Cardiac septum (tissue), 1 donor: ENCODE measurements around the gene SLC8A1. TPM values are rescaled to one million over a fixed set of nuclear protein-coding genes. Genes with fewer than 3 reads are reported as not detected.

Experiments
- DNase-seq: peaks from one replicate; pipeline ENCODE4 v3.0.0-alpha.2; 2020; ENCODE audit warnings: low spot score
- intact Hi-C: fragments of 100-400 bp; cut with DNase I; formaldehyde crosslinking; loops from one replicate; pipeline ENCODE4 v1.14.0; 2022
- total RNA-seq: library from RNA; stranded (reverse); fragmentation: NEBNext Ultra II Directional; extraction: Animal tissue kit (Norgen Biotek cat#: 25700); gene quantifications from one replicate; pipeline ENCODE4 v1.2.1, GENCODE V29; 2021
- donor health status: DM: no; HTN: no; CAD: no.

Gene SLC8A1
- total RNA-seq, 1 donor from 2014 or later = 906 TPM

DNA sequence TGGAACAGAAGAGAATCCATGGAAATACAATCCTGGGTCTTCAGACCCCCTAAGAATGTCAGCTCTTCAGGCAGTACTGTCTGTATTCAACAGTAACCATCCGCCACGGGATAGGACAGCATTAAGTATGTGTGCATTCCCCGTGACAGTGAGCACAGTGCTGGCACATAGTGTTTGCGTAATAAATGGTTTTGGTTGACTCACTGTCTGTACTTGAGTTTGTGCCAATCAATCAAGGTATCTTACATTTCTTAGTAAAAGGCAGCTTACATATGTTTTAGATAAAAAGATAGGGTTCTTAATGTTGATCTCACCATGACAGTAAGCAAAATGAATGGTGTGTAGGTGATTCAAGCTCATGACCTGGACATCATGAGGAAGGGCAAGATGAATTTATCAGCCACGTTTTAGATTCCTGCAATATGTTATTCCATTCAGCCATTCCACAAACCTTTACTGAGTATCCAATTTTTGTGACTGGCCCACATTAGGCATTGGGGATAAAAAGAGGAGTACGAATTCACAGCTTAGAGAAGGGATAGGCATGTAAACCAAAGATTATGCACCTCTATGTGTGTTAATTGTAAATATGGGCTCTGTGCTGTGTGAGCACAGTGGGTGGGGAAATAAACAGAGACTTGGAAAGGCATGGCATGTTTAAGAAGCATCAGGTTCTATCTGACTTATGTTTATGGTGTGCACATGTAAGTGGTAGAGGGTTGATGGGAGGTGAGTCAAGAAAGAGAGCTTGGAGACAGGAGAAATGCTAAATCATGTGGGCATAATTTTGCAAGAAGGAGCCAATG, 258.8 kb downstream of the SLC8A1 start:
- no peak for DNase-seq
- intact Hi-C loops = no loop called here

DNA sequence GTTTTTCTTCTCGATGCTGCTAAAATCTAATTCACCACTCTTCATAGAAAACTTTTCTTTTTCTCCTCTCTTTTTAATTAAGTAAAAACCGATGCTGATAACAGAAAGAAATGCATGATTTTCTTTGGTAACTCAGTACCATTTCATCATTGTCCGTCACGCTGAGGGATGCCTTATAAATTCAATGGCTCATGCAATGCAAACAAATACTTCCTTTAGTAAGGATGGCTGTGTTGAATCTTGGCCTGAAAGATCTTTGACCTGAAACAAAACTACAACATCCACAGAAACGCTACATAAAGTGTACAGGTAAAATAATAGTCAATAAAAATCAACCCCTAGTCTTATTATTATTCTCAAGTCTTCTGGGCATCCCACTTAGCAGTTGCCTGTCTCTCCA, 261.4 kb downstream of the SLC8A1 start:
- intact Hi-C loops = no loop called here
- DNase-seq = no peak

DNA sequence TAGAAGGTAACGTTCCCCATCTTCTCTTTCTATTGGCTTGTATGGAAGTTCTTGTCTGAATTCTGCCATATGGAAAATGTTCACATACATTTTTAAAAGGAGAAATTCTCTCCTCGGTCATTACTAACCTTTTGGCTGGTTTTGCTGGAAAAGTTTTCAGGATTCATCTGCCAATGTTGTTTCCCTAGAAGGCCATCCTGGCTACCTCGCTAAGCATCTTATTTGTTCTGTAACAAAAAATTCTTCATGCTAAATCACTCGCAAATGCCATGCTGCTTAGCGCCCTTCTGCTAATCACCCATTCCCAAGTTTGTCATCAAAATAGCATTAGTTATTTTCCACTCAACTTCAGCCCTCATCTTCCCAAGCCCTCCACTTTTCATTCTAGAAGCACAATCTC, 262.0 kb downstream of the SLC8A1 start:
- intact Hi-C loops = no loop called here
- DNase-seq = no peak

DNA sequence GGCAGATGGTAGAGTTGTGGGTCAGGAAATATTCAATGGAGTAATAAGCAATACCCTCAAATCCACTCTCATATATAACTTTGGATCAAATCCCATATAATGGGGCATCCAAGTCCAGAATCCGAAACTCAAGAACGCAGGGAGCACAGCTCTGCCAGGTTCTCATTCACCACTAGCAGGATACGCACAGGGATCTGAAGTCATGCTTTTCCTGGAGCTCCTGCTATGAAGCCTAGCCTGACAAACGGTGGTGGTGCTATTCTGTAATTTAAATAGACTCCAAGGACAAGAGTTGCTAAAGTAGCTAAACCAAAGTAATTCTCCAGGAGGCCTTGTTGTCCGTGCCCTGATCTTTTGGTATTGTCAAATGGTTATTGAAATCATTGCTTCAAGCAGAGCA, 264.8 kb downstream of the SLC8A1 start:
- intact Hi-C loops = no loop called here
- no peak for DNase-seq

DNA sequence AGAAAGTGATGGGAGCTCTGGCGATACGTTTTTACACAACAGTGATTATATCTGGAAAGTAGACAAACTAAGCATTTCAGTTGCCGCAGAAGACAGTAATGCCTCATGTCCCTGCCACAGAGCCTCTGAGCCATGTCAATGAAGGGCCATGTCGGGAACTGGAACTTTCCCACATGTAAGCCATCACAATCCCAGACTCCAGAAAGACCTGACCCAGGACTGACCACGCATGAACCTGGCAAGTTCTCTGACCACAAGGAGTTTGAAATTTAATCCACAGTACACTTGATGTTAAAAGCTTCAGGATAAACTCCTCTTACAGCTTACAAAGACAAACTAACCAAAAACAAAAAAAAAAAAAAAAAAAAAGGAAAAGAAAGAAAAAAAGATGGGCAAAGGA, 267.3 kb downstream of the SLC8A1 start:
- no peak for DNase-seq
- intact Hi-C loops = no loop called here

DNA sequence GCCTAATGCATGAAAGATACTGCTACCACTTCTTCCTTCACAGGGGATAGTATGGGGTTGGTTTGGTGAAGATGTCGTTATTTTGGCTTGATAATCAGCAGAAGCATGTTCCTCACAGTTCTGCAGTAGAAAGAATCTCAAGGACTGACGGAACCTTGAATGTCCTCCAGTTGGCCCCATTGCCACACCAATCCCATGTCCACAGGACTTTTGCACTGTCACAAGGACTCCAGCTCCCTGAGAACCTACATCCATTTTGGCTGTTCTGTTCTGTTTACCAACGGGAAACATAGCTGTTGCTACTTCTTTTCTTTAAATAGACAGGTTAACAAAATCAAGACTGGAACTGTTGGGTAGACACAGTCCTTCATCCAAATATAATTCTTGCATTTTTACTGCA, 270.0 kb downstream of the SLC8A1 start:
- intact Hi-C loops = no loop called here
- no peak for DNase-seq

DNA sequence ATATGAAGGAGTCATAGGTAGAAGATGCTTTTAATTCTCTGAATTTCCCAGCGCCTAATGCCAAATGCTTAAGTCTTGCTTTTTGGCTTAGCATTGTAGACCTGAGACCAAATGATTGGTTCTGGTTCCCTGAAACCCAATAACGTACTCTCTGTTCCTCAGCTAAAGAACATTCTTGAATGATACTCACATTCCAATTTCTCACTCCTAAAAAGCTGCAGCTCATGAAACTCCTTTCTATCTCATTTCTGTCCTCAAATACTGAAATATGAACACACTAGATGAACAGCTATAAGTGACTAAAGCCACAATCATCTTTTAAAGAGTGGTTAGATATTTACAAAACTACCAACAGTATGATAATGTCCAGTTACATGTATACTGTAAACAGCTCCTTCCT, 272.1 kb downstream of the SLC8A1 start:
- no peak for DNase-seq
- intact Hi-C loops = no loop called here

DNA sequence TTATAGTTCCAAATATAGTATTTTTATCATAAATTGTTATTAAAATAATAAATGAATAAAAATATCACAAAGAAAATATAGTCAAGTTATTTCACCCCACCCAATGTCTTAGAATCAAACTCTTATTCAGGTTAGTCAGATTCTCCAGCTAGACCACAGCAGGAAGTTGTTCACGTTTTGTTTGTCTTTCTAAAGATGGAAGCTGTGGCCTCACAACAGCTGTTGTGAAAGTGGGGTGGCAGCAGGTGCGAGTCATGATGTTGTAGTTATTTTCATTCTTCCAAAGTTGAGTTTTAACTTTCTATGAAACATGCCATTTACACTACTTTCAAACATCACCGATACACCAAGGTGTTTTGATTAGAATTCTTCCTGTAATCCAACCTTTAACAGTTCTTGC, 272.9 kb downstream of the SLC8A1 start:
- intact Hi-C loops = no loop called here
- no peak for DNase-seq

DNA sequence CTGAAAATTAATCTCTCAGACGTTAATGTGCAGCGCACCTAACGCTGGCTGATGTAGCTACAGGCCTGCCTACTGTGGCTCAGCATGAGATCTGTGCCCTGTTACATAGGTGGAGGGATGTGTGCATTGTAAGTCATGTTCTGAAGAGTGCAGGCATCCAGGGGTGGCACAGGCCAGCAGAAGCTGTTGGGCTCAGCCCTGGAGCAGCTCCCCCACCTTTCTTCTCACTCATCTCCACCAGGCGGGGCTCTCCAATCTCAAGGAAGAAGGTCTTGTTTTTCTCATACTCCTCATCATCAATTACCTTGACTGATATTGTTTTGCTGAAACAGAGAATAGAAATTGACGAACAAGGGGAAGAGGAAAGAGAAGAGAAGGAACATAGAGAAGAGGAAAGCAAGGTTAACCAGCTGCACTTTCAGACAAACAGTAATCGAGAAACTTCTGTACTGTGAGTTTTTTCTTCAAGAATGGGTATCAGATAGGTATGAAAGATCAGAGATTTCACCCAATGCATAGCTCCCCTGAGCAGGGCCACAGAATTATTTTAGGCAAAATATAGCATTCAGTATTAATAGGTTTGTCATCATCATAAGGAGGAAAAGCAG, 273.6 kb downstream of the SLC8A1 start:
- intact Hi-C loops = no loop called here
- DNase-seq = no peak

DNA sequence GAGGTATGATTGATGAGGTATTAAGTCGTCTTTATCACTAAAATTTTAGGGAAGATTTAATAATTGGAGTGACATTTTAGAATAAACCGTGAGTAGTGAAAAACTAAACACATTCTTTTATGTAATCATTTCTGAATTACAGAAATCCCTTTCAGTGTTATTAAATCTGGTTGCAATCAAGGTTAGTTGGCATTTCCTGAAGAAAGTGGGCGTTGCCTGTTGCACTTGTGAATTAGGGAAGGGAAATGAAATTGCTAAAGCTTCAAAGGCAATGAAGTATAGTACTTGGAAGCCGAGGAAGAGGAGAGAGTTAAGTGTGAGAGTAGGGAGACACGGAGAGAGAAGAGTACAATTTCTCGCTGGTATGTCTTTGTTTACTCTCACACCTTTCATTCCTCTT, 274.5 kb downstream of the SLC8A1 start:
- intact Hi-C loops = no loop called here
- no peak for DNase-seq

DNA sequence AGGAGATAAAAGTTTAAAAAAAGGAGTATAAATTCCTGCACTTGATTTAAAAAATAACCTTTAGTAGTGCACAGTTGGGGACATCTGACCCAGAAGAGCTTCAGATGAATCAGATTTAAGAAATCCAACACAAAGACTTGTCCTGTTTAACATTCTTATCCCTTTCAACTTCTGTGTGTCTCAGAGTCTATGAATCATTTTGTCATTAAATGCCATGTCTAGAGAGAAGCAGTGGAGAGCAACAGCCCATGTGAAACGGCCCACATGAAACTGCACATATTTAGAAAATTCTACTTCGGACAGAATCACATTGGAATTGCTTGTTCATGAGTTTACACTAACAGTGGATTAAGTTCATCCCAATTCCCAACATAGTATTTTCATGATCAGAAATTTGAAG, 278.6 kb downstream of the SLC8A1 start:
- DNase-seq = no peak
- intact Hi-C loops = no loop called here

DNA sequence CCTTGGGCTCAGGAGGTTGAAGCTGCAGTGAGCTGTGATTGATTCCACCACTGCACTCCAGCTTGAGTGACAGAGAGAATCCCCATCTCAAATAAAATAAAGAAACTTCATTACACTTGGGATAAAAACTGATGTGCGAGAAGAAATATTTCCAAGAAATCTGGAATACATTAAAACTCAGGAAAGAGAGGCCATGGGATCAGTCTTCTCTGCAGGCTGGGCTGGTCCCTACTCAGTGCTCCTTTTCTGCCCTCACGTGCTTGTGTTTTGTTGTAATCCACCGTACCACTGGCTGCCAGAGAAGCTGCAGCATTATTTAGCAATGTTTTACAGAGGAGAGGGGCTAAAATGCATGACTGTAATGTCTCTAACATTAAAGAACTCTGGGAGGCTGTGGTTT, 282.0 kb downstream of the SLC8A1 start:
- intact Hi-C loops = no loop called here
- DNase-seq = no peak

DNA sequence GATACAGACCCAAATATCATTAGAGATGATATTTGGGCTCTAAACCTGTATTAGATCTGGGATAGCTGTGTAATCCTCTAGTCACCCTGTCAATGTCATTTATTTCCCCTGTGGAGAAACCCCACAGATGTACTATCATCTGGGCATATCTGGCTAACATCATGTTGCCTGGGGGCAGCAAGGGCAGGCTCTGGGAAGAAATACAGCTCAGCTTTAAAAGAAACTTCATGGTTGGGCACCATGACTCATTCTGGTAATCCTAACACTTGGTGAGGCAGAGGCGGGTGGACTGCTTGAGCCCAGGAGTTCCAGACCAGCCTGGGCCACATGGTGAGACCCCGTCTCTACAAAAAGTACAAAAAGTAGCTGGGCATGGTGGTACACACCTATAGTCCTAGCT, 282.5 kb downstream of the SLC8A1 start:
- intact Hi-C loops = no loop called here
- DNase-seq = no peak

DNA sequence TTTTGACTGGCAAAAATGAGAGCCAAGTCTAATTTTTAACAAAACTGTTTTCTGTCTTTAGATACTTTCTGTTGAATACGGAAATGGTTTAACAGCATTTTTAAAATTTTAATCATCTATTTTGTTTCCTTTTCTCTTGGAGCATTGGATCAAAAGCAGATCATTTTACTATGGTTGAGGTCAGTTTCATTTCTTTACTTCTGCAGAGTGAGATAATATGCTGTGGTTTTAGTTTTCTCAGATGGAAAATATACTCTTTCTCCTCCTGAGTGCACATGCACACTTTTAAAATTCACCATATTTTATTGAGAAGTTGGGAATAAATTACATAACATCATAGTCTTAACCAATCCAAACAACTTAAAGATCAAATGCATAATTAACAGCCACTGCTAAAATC, 283.3 kb downstream of the SLC8A1 start:
- DNase-seq = no peak
- intact Hi-C loops = no loop called here

DNA sequence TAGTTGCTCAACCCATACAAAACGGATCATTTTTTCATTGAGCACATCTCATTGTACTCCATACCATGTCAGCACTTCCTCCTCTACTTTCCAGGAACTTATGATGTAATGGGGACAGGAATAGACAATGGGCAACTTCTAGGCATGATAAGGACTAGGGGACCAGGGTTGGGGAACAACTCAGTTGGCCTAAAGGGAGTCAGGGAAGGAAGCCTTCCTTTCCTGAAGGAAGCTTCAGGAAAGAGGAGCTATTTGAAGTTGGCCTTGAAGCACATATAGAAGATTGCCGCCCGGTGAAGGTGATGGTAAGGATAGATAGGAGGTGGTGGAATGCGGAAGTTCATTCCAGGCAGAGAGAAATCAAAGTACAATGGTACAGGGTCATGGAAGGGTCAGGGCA, 283.9 kb downstream of the SLC8A1 start:
- DNase-seq = no peak

DNA sequence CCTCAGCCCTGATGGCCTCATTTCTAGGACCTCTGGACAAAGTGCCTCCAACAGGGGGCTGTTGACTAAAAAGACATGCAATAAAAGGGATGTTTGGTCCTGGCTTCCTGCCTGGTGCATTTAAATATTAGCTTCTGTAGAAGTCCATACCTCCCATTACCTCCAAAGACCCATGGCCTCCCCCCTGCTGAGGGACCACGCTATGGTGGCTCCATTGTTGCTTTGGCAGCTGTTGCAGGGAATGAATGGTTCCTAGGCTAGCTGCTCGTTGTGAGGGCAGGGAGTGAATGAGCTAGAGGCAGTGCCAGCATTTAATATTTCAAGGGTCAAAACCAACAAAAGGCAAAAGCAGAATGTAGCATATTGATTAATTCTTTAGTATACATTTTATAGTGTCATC, 285.9 kb downstream of the SLC8A1 start:
- intact Hi-C loops = no loop called here
- DNase-seq = no peak

More for the DNA sequence above, 283.9 kb downstream of the SLC8A1 start:
- intact Hi-C loops = no loop called here

DNA sequence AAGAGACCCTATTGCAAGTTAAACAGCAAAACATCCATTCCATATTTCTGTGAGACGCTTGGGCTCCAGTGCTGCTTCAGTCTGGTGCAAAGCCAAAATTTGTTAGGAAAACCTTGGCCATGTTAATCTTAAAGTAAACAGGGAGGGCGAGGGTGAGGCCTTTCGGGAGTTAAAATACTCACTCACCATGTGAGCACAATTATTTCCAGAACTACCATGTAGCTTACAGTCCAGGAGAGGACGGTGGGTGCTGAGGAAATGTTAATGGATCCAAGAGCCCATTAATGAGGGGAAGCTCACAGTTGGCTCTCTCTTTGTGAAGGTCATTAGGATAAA, 286.4 kb downstream of the SLC8A1 start:
- intact Hi-C loops = no loop called here

DNA sequence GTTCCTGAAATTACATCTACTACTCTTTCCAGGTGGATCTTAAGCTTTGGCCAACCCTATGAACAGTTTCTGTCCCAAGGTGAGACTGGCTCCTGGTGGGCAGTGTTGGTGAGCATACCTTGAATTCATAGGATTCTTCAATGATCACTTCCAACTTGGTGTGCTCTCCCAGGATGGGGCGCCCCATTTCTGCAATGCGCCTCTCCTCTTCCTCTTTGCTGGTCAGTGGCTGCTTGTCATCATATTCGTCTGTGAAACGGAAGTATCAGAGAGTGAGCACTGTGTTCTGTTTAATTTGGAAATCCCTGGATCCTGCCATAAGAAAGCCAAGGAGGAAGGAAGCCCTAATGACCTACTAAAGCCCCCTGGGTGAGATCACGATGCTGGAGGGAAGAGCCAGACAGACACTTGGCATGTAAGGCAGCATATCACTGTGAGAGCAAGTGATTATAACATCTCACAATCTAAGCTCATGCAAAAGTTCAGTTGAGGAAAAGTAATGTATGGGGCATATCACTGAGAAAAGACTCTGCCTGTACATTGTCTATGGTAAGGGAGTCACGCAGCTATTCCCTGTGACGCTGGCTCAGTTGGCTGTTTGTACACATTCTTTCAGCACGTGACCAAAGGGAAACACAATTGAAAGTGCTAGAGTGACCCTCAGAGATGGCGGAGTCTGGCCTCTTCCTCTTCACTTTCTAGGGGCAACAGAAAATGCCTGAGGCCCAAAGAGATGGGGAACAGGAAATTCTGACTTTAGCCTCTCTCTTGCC, 287.0 kb downstream of the SLC8A1 start:
- no peak for DNase-seq
- intact Hi-C loops = no loop called here

More for the DNA sequence above, 286.4 kb downstream of the SLC8A1 start:
- DNase-seq = no peak

DNA sequence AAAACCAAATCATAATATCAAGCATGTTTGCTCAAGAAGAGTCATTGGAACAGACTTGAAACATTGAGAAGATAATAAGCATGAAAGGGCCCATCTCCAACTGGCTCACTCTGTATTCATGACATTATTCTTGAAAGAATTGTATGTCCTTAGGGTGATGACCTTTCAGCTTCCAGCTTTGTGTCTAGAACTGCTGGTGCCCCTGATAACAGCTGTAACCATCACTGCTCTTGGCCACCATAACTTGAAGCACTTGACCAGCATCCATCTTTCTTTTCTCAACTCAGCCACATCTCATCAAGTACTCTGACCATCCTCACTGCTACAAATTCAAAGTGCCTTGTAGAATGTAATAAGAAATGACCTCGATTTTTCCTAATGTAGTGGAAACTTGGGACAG, 289.9 kb downstream of the SLC8A1 start:
- intact Hi-C loops = no loop called here
- DNase-seq = no peak

DNA sequence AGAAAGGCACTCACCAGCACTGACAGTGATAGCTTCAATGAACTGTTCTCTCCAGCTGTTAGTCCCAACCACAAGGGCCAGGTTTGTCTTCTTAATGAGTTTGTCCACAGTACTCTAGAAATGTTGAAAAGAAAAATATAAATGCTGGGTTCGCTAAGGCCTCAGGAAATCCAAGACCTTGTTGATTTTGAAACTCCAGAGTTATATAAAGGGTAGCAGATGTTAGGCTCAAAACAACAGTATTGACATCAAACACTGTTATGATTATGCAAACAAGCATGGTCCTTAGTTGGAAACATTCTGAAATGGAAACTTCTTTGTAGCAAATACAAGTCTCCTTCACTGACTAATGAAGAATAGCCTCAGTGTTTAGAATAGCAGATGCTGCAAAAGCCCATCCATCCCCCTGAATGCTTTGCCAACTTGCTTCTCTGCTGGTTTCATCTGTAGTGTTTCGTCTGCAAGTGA, 291.1 kb downstream of the SLC8A1 start:
- no peak for DNase-seq
- intact Hi-C loops = no loop called here

DNA sequence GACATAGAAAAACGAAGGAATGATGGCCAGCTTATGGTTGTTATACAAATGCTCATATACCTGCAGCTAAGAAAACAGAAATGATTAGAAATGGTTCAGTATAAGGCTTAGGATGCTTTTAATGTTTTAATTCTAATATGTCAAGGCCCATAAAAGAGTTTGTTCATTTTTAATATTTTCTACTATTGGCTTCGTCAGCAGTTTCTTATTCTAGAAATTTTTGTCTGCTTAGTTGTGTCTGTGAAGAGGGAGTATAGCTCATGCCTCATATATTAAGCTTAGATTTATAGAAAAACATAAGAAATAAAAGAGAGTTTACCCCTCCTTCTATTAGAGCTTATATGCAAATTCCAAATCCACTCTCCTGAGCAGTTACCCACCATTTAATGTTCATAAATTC, 292.6 kb downstream of the SLC8A1 start:
- intact Hi-C loops = no loop called here

More for the DNA sequence above, 292.6 kb downstream of the SLC8A1 start:
- no peak for DNase-seq
